HG03469 (cell line): ENCODE results near the gene DAO.

ENCODE experiments used
- ATAC-seq: cut with Tn5 transposase; IDR thresholded peaks from one replicate; pipeline ENCODE4 v1.9.1; 2021; ENCODE audit warnings: mild to moderate bottlenecking, moderate library complexity, moderate number of reproducible peaks; ENCODE audit not compliant: unreplicated experiment

The DAO gene

GRCh38 chr12:108868781-108869180 lies 11.1 kb upstream of the DAO start:
- no peak for ATAC-seq

GRCh38 chr12:108875280-108875679 lies 4.6 kb upstream of the DAO start:
- no peak for ATAC-seq

GRCh38 chr12:108875682-108876361 lies 4.1 kb upstream of the DAO start:
- no peak for ATAC-seq

DNA sequence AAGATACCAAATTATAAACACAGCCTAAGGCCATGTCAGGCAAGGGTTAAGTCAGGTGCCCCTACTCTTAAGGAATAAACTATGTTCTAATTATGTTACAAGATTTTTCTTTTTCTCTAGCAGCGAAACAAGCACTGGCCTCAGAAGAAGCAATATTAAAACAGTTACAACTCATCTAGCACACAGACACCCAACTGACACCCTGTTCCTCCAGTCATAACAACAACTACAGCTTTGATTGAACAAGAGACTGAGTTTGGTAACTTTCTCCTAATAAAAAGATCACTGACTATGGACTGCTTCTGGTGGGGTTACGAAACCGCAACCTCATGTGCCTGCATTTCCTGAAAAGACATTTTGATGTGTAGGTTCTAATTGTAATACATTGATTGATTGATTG lies 3.3 kb upstream of the DAO start:
- ATAC-seq: no peak

- ATAC-seq: no peak
These were observed 2.1 kb downstream of the DAO start for GRCh38 chr12:108881953-108882352.

DNA sequence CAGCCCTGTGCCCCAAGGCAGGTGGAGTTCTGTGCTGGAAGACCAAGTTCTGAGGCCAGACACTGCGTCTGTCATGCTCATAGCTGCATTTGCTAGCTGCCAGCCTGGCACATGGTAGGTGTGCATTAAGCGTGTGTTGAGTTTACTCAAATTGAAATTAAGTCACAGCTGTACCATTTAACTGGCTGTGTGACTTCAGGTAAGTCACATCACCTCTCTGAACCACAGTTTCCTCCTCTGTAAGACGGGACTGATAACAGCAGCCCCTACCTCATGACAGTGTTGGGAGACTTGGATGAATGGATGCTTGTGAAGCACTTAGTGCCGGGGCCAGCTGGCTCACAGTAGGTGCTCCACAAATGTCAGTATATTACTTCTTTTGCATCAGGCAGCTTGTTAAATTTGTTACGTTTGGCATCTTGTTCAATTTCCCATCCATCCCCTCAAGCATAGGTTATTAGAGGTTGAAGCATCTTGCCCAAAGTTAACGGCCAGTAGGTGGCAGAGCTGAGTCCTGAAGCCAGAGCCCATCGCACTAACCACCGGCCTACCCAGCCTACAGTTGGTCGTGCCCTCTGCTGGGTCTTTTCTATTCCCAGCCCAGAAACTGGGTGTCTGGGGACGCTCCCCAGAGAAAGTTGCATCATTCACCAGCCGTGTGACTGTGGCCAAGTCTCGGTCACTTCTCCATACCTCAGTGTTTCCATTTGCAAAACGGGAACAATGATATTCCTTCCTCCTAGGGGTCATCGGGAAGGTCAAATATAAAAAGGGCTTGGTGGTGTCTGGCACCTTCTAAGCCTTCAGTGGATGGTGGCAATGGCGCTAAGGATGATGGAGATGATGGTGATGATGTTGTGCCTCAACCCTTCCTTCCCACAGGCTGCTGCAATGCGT lies 4.5 kb downstream of the DAO start:
- no peak for ATAC-seq

- no peak for ATAC-seq
These were observed 7.2 kb downstream of the DAO start for GRCh38 chr12:108886873-108887629.

- no peak for ATAC-seq
These were observed 8.1 kb downstream of the DAO start for GRCh38 chr12:108888031-108888430.

DNA sequence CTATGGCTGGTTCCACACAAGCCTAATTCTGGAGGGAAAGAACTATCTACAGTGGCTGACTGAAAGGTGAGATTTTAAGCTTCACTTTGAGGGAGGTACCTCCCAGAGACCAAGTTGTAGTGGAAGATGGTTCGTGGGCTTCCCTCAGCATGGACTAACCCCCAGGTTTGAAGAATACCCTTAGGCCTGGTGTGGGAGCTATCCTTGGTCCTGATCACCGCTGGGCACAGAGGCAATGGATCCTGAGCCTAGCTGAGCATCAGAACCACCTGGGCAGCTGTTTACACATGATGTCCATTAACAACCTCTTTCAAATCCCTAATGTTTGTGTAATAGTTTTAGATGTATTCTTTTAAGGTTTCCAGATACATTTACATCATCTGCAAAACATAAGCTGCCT lies 10.3 kb downstream of the DAO start:
- no peak for ATAC-seq

DNA sequence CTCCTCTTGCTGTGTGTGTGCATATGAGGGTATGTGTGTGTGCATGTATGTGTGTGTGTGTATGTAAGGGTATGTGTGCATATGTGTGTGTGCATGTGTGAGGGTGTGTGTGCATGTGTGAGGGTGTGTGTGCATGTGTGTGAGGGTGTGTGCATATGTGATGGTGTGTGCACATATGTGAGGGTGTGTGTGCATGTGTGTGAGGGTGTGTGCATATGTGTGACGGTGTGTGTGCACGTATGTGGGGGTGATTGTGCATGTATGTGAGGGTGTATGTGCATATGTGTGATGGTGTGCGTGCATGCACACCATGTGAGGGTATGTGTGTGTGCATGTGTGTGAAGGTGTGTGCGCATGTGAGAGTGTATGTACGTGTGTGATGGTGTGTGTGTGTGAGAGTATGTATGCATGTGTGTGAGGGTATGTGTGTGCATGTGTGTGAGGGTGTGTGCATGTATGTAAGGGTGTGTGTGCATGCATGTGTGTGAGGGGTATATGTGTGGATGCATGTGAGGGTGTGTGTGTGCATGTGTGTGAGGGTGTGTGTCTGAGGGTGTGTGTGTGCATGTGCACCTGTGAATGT lies 15.4 kb downstream of the DAO start:
- no peak for ATAC-seq

GRCh38 chr12:108896336-108896735 lies 16.4 kb downstream of the DAO start:
- no peak for ATAC-seq

DNA sequence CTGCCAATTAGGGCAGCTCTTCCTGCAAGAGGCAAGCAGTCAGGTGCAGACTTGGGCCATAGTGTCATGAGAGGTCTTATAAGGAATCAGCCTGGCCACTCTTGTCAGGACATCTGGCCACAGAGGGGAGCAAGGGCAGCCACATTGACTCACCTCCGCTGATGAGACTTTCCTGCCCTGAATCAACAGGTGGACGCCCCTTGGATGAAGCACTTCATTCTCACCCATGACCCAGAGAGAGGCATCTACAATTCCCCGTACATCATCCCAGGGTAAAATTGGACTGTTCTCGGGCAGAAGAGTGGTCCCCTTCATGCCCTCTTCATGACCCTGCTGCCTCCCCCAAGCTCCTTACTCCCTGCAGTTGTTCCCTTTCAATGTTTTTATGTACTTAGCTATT lies 16.9 kb downstream of the DAO start:
- no peak for ATAC-seq

DNA sequence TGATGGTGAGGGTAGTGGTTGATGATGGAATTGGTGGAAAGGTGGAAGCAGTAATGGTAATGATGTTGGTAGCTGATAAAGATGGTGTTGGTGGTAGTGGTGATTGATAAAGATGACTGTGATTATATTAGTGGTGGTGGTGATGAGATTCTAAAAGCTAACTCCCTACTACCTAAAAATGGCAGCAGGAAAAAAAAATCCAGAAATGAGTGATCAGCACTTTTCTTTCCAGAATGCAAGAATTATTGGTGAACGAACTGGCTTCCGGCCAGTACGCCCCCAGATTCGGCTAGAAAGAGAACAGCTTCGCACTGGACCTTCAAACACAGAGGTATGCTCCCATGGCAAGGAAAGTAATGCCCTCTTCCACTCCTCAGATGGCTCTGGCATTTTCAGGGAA lies 19.3 kb downstream of the DAO start:
- no peak for ATAC-seq

GRCh38 chr12:108905725-108906124 lies 25.8 kb downstream of the DAO start:
- no peak for ATAC-seq

GRCh38 chr12:108906971-108907370 lies 27.1 kb downstream of the DAO start:
- no peak for ATAC-seq

GRCh38 chr12:108907839-108908351 lies 28.0 kb downstream of the DAO start:
- ATAC-seq: no peak

DNA sequence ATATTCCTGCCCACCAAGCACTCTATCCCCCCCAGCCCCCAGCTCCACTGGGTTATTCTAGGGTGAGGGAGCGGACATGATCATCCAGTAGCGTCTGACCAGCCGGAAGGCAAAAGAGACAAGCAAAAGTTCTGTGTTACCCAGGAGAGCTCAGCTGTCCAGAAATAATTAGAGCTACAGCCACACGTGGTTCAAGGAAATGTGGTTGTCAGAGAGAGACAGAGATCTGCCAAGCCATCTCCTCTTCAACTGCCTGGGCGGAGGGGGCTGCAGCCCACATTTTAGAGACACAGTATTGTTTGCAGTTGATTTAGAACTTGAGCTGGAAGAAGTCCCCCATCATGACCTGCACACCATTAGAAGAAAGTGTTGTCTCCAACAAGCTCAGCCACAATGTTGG lies 30.4 kb downstream of the DAO start:
- no peak for ATAC-seq

DNA sequence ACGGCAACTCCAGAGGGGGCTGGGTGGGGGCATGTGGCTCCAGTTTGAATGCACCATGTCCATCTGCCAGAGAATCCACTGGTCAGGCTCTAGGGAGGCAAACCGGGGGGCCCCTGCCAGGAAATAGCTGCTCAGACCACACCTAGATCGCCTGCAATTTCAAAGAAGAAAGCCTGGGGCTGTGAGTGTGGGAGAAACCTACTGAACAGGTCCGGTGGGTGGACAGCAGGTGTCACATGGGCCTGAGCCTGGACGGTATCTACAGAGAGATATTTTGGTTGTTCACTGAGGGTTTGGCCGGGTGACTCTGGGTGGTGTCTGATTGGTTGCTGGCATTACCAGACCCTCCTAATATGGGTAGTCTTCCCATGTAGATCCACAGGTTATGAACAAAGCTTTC lies 32.0 kb downstream of the DAO start:
- ATAC-seq: no peak

GRCh38 chr12:108912361-108912760 lies 32.5 kb downstream of the DAO start:
- no peak for ATAC-seq

DNA sequence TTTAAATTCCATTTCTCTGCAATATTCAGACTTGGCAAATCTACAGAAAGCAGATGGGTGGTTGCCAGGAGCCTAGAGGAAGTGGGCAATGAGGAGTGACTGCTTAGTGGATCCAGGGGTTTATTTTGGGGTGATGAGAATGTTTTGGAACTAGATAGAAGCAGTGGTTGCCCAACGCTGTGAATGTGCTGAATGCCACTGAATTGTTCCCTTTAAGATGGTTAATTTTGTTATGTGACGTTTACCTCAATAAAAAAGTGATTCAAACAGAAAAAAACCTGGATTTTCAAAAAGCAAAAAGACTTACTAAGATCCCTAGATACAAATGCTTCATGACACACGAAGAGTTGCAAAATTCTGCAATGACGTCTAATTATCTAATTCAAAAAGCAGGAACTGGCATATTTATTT lies 34.2 kb downstream of the DAO start:
- ATAC-seq: no peak

DNA sequence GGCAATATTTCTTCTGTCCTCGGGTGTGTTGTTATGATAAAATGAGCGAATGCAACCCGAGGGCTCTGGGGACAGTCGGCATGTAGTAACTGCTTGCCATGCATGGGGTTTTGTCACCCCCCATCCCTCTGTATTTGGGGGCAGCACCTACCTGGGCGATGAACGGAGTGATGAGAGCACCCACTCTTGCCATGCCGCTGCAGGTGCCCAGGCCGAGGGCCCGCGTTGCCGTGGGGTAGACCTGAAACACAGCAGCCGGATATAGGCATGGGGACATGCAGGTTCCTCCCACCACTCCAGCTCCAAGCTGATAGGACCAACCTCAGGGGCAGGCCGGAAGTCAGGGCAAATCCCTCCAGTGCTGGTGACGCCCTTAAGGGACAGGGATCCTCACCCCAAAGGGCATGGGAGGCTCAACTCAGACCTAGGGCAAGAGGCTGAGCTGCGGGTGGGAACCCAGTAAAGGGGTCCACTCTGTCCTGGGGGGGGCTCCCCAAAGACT lies 35.8 kb downstream of the DAO start:
- ATAC-seq: no peak
